ENCODE measurements around the gene TRAPPC14. TPM values are rescaled to one million over a fixed set of nuclear protein-coding genes. Genes with fewer than 3 reads are reported as not detected.

TRAPPC14 gene
- total and polyA plus RNA-seq, 2 of the 13 experiments (the other 11 are each of a cell fraction or from before 2014, with no cell fraction given): 4.7 to 9.6 TPM

DNA sequence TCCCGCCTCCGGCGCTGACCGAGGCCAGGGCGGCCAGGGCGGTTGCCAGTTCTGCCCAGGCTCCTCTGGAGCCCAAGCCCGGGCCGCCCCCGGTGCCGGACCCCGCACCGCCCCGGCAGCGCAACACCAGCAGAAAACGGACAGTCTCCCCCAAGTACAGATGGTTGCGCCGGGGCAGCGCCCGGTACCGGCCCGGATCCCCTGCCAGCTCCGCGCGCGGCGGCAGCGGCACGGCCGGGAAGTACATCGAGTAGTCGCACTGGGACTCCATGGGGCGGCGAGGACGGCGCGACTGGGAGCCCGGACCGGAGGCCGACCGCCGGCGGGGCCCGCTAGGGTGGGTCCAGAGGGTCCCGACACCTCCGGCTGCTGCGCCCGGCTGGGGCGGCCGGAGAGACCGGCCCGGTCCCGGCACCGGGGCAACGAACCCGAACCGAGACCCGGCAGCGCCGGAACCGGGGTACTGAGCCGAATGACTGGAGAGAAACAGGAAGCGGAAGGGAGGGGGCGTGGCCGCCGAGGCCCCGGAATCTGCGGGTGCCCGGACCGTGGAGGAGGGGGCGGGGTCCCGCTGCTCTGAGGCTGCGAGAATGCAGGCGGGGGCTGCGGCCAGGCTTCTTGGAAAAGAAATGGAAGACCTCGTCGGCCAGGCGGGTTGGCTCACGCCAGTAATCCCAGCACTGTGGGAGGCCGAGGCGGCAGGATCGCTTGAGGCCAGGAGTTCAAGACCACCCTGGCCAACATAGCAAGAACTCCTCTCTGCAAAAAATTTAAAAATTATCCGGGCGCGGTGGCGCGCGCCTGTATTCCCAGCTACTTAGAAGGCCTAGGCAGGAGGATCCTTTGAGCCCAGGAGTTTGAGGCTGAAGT is at the start of gene TRAPPC14 (continued):
- TF ChIP-seq SRSF9 (IDR thresholded peaks at IDR 0.05; ENCODE audit: borderline replicate concordance, insufficient read depth, low read depth, low read length, poor library complexity, severe bottlenecking) (no peak), ZBTB3 (CRISPR knock-in tag; IDR thresholded peaks at IDR 0.05; ENCODE audit: borderline replicate concordance, low read depth) (no peak), ZXDC (CRISPR knock-in tag; IDR thresholded peaks at IDR 0.05) (no peak), ZNF614 (CRISPR knock-in tag; IDR thresholded peaks at IDR 0.05; ENCODE audit: borderline replicate concordance) (no peak; the same call in 1 of the 2 replicates), JUNB (CRISPR knock-in tag; IDR thresholded peaks at IDR 0.05; ENCODE audit: borderline replicate concordance) (no peak), GLI4 (CRISPR knock-in tag; IDR thresholded peaks at IDR 0.05; ENCODE audit: borderline replicate concordance) (no peak), IKZF5 (CRISPR knock-in tag; IDR thresholded peaks at IDR 0.05) (peak; percentile 65; the same call in 1 of the 2 replicates), MEIS1 (CRISPR knock-in tag; IDR thresholded peaks at IDR 0.05; ENCODE audit: borderline replicate concordance) (no peak; the same call in none of the 2 replicates), NKX3-1 (CRISPR knock-in tag; IDR thresholded peaks at IDR 0.05) (no peak), KMT2A (CRISPR knock-in tag; IDR thresholded peaks at IDR 0.05) (no peak), BRCA1 (CRISPR knock-in tag; IDR thresholded peaks at IDR 0.05) (no peak), HNF1B (CRISPR knock-in tag; IDR thresholded peaks at IDR 0.05) (no peak; the same call in 1 of the 2 replicates), YEATS2 (CRISPR knock-in tag; IDR thresholded peaks at IDR 0.05; ENCODE audit: borderline replicate concordance) (peak; percentile 67; the same call in 1 of the 2 replicates), KLF16 (CRISPR knock-in tag; IDR thresholded peaks at IDR 0.05) (peak in 1 of 2 experiments; percentile 81; a peak in 2 of 4 replicates), HOXD1 (CRISPR knock-in tag; IDR thresholded peaks at IDR 0.05) (no peak), MYC (CRISPR knock-in tag; IDR thresholded peaks at IDR 0.05; ENCODE audit: borderline replicate concordance) (peak; percentile 26; the same call in 1 of the 2 replicates), PPARG (CRISPR knock-in tag; conservative IDR thresholded peaks at IDR 0.05) (no peak), MZF1 (CRISPR knock-in tag; IDR thresholded peaks at IDR 0.05; ENCODE audit: borderline replicate concordance) (no peak), PAWR (CRISPR knock-in tag; IDR thresholded peaks at IDR 0.05; ENCODE audit: borderline replicate concordance) (no peak), EP300 (IDR thresholded peaks at IDR 0.05; ENCODE audit: low read depth in 2 of 2, low read length in 2 of 2) (0 out of 4 replicates have a peak, but pooled peaks of 1 of the 2 experiments have one; percentile 16), EP300 (CRISPR knock-in tag; IDR thresholded peaks at IDR 0.05; ENCODE audit: borderline replicate concordance) (no peak)
- TF ChIP-seq, protein P1, sequence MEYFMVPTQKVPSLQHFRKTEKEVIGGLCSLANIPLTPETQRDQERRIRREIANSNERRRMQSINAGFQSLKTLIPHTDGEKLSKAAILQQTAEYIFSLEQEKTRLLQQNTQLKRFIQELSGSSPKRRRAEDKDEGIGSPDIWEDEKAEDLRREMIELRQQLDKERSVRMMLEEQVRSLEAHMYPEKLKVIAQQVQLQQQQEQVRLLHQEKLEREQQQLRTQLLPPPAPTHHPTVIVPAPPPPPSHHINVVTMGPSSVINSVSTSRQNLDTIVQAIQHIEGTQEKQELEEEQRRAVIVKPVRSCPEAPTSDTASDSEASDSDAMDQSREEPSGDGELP (IDR thresholded peaks at IDR 0.05; ENCODE audit: borderline replicate concordance, low read depth): no peak

Data from HepG2 (cell line).